Uterus (tissue), 4 donors: Measurements from ENCODE around the gene NBEAL1. TPM values are rescaled to one million over a fixed set of nuclear protein-coding genes. Genes with fewer than 3 reads are reported as not detected.

Experiments used
- DNase-seq, 2 donors: peaks; one replicate each; pipeline ENCODE4 v3.0.0-alpha.2; 2019 to 2020
- H3K27ac ChIP-seq, 2 donors: fragments of 200-600 bp; sonication (generic); 1 replicate in 1 of 2; 2 replicates in 1 of 2; pipeline ENCODE4 v1.5.1; 2016 to 2018
- H3K27me3 ChIP-seq, 2 donors: fragments of 200-600 bp; sonication (generic); one replicate each; pipeline ENCODE4 v1.5.1; 2018 to 2019; ENCODE audit warnings: control low read depth in 1 of 2
- H3K36me3 ChIP-seq, 2 donors: fragments of 200-600 bp; sonication (generic); one replicate each; pipeline ENCODE4 v1.5.1; 2019; ENCODE audit warnings: control low read depth in 1 of 2
- H3K4me1 ChIP-seq, 2 donors: fragments of 200-600 bp; sonication (generic); one replicate each; pipeline ENCODE4 v1.5.1; 2018 to 2019; ENCODE audit warnings: control low read depth in 1 of 2
- H3K4me3 ChIP-seq, 2 donors: fragments of 200-600 bp; sonication (generic); 1 replicate in 1 of 2; 2 replicates in 1 of 2; pipeline ENCODE4 v1.5.1; 2018 to 2019; ENCODE audit warnings: mild to moderate bottlenecking in 1 of 2
- H3K9me3 ChIP-seq, 2 donors: fragments of 200-600 bp; sonication (generic); one replicate each; pipeline ENCODE4 v1.5.1; 2019; ENCODE audit warnings: control low read depth in 1 of 2
- CTCF ChIP-seq, 4 experiments: fragments of 200-600 bp in 2 of 4; fragments of 450-650 bp in 2 of 4; sonication (generic) in 2 of 4; IDR thresholded peaks; one replicate each; pipeline ENCODE4 v1.5.1; 2016 to 2019; ENCODE audit warnings: antibody characterized with exemption in 4 of 4, mild to moderate bottlenecking in 2 of 4, moderate library complexity in 1 of 4
- POLR2A ChIP-seq, 2 donors: fragments of 450-650 bp; IDR thresholded peaks; one replicate each; pipeline ENCODE4 v1.6.1; 2016; ENCODE audit warnings: antibody characterized with exemption in 2 of 2, mild to moderate bottlenecking in 1 of 2, moderate library complexity in 1 of 2
- intact Hi-C: fragments of 100-400 bp; cut with DNase I; formaldehyde crosslinking; loops from one replicate; pipeline ENCODE4 v1.15.1; 2023; ENCODE audit warnings: low total_unique reads
- total RNA-seq, 4 donors: library from RNA; depleted of rRNA in 3 of 4; stranded (reverse); fragments of >200 nt in 3 of 4; gene quantifications; one replicate each; pipeline versions ENCODE4 v1.1.0 to v1.2.4, GENCODE V29; 2014 to 2023
- donor health status: DM: yes; HTN: yes; CAD: no.

Gene NBEAL1
- total RNA-seq, 4 donors from 2014 or later: 23.1 to 106 (median 41.8) TPM

- no peaks in the 10 kb centered on the region for H3K27me3 ChIP-seq
- no peak for DNase-seq
- no peaks in the 10 kb centered on the region for H3K36me3 ChIP-seq
- intact Hi-C loops: no loop called here
- H3K27ac ChIP-seq: peak overlapping the region; percentile 54 to 99
- H3K9me3 ChIP-seq: no peaks in the 10 kb centered on the region
- H3K4me1 ChIP-seq: no peaks in the 10 kb centered on the region
- TF ChIP-seq CTCF (IDR thresholded peaks at IDR 0.05) (no peak), POLR2A (IDR thresholded peaks at IDR 0.05) (no peak)
- H3K4me3 ChIP-seq: peak overlapping the region in 1 of 2 donors; percentile 31
Observed at GRCh38 chr2:203018181-203018580, 3.5 kb downstream of the NBEAL1 start.

- TF ChIP-seq CTCF (IDR thresholded peaks at IDR 0.05) (no peak), POLR2A (IDR thresholded peaks at IDR 0.05) (no peak)
- no peaks in the 10 kb centered on the region for H3K4me1 ChIP-seq
- DNase-seq: no peak
- intact Hi-C loops: no loop called here
- no peaks in the 10 kb centered on the region for H3K9me3 ChIP-seq
- H3K27ac ChIP-seq: peak overlapping the region; percentile 54 to 99
- H3K36me3 ChIP-seq: no peaks in the 10 kb centered on the region
- no peaks in the 10 kb centered on the region for H3K27me3 ChIP-seq
- peak overlapping the region in 1 of 2 donors; percentile 31 for H3K4me3 ChIP-seq
Observed at GRCh38 chr2:203019142-203019541, 4.5 kb downstream of the NBEAL1 start.

DNA sequence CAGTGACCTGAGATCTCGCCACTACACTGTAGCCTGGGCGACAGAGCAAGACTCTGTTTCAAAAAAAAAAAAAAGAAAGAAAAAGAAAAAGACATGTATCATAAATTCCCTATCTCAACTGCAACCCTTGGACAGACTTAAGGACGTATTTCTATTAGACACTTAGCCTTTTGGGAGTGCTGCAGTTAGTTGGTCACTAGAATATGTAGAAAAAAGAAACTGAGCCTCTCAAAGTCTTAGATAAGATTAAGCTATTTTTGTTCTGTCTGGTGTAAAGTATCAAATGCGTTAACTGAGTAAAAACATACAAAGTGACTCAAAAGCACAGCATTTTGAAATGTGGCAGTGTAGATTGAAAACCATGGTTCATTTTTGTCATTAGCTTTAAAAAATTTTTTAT is 7.3 kb downstream of the NBEAL1 start:
- TF ChIP-seq CTCF (IDR thresholded peaks at IDR 0.05): no peak
- TF ChIP-seq POLR2A (IDR thresholded peaks at IDR 0.05): no peak
- DNase-seq: no peak
- Histone ChIP-seq H3K4me1 (no peaks in the 10 kb centered on the region), H3K27me3 (no peaks in the 10 kb centered on the region), H3K9me3 (no peaks in the 10 kb centered on the region), H3K27ac (peak overlapping the region; percentile 56 to 77), H3K4me3 (no peak overlapping the region), H3K36me3 (no peaks in the 10 kb centered on the region)
- intact Hi-C loops: no loop called here

DNA sequence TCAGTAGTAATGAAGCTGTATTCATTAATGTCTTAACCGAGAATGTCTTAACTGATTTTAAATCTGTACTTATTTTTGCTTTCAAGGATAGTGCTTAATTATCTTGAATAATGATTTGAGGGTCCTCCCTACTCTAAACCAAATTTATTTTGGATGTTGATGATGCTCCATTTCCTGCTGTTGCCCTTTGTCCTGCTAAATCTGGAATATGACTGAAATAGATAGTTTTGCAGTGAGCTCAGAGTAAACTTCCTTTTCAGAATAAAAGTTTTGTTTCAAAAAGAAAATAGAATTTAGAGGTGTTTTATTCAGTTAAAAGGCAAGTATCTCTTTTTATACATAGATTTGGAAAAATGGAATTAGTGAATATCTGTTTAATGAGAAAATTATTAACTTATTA is 8.1 kb downstream of the NBEAL1 start:
- peak overlapping the region; percentile 56 to 77 for H3K27ac ChIP-seq
- no peak for DNase-seq
- H3K4me1 ChIP-seq: no peaks in the 10 kb centered on the region
- no peaks in the 10 kb centered on the region for H3K9me3 ChIP-seq
- TF ChIP-seq CTCF (IDR thresholded peaks at IDR 0.05) (no peak), POLR2A (IDR thresholded peaks at IDR 0.05) (no peak)
- no peak overlapping the region for H3K4me3 ChIP-seq
- no peaks in the 10 kb centered on the region for H3K36me3 ChIP-seq
- no peaks in the 10 kb centered on the region for H3K27me3 ChIP-seq
- intact Hi-C loops: no loop called here

DNA sequence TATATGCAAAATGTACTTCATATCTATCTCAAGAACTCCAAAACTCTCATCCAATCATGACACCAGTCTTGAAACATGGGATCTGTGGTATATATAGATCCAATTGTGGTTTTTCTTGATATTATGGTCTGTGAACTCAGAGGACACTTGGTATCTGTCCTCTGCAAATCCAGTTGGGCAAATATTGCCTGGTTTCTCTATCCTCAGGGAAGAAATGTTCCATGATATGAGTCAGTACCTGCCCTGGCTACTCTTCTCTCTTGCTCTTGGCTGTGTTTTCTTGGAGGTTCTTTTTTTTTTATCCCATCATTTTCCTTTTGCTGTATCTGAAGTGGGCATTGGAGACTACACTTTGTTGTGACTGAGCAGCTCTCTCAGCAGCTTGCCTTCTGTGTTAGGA is 10.9 kb downstream of the NBEAL1 start:
- TF ChIP-seq CTCF (IDR thresholded peaks at IDR 0.05): no peak
- TF ChIP-seq POLR2A (IDR thresholded peaks at IDR 0.05): no peak
- H3K4me1 ChIP-seq: no peaks in the 10 kb centered on the region
- no peak for DNase-seq
- no peak overlapping the region for H3K27ac ChIP-seq
- intact Hi-C loops: no loop called here
- H3K9me3 ChIP-seq: no peaks in the 10 kb centered on the region
- H3K27me3 ChIP-seq: no peaks in the 10 kb centered on the region
- no peaks in the 10 kb centered on the region for H3K36me3 ChIP-seq
- H3K4me3 ChIP-seq: no peak overlapping the region
